Common myeloid progenitor, CD34-positive (primary cell): Measurements from ENCODE around the gene SULT2B1.

Experiments
- CTCF ChIA-PET: fragments of 350-600 bp; sonication (Branson Sonifier 250); formaldehyde crosslinking; loops from one replicate; lab custom pipeline; 2021; ENCODE audit warnings: antibody characterized with exemption; lab: Charles Lee
- POLR2A ChIA-PET: fragments of 350-600 bp; sonication (Branson Sonifier 250); formaldehyde crosslinking; loops from one replicate; lab custom pipeline; 2021; ENCODE audit warnings: antibody characterized with exemption; lab: Charles Lee
- DNase-seq, 3 donors: peaks; one replicate each; pipeline versions ENCODE4 v3.0.0 to v3.0.0-alpha.2; 2013
- H3K27ac ChIP-seq, 2 experiments: 1 replicate in 1 of 2; 2 replicates in 1 of 2; pipeline ENCODE4 v1.7.0; 2013; ENCODE audit warnings: inconsistent platforms in 2 of 2, low read length in 2 of 2, mild to moderate bottlenecking in 2 of 2, low read depth in 1 of 2, moderate library complexity in 1 of 2; ENCODE audit not compliant: severe bottlenecking in 2 of 2, insufficient read depth in 1 of 2, poor library complexity in 1 of 2
- H3K27me3 ChIP-seq, 5 experiments: replicated peaks in 2 of 5; 1 replicate in 3 of 5; 2 replicates in 2 of 5; pipeline versions ENCODE4 v1.6.1 to v1.7.0; 2013; ENCODE audit warnings: low read length in 4 of 5, mild to moderate bottlenecking in 2 of 5, moderate library complexity in 2 of 5, inconsistent platforms in 1 of 5; ENCODE audit not compliant: insufficient read depth in 5 of 5, control insufficient read depth in 4 of 5
- H3K36me3 ChIP-seq, 4 experiments: 1 replicate in 2 of 4; 2 replicates in 2 of 4; pipeline versions ENCODE4 v1.6.1 to v1.7.0; 2013; ENCODE audit warnings: low read length in 3 of 4, control low read depth in 1 of 4, mild to moderate bottlenecking in 1 of 4; ENCODE audit not compliant: control insufficient read depth in 4 of 4, insufficient read depth in 4 of 4
- H3K4me1 ChIP-seq, 4 experiments: 1 replicate in 3 of 4; 2 replicates in 1 of 4; pipeline versions ENCODE4 v1.6.1 to v1.7.1; 2013; ENCODE audit warnings: low read length in 3 of 4, mild to moderate bottlenecking in 3 of 4, control low read depth in 1 of 4, inconsistent platforms in 1 of 4, moderate library complexity in 1 of 4; ENCODE audit not compliant: control insufficient read depth in 4 of 4, insufficient read depth in 4 of 4; ENCODE audit errors: control extremely low read depth in 1 of 4
- H3K4me3 ChIP-seq, 7 experiments: 1 replicate in 4 of 7; 2 replicates in 3 of 7; pipeline versions ENCODE4 v1.5.1 to v1.7.0; 2013; ENCODE audit warnings: mild to moderate bottlenecking in 7 of 7, low read length in 6 of 7, moderate library complexity in 6 of 7, inconsistent platforms in 2 of 7, low read depth in 2 of 7, control low read depth in 1 of 7; ENCODE audit not compliant: insufficient read depth in 4 of 7, control insufficient read depth in 1 of 7; ENCODE audit errors: extremely low read depth in 1 of 7
- H3K9me3 ChIP-seq, 5 experiments: 1 replicate in 4 of 5; 2 replicates in 1 of 5; pipeline versions ENCODE4 v1.6.1 to v1.7.1; 2013; ENCODE audit warnings: low read length in 4 of 5, mild to moderate bottlenecking in 2 of 5, inconsistent platforms in 1 of 5, low read depth in 1 of 5, moderate library complexity in 1 of 5; ENCODE audit not compliant: control insufficient read depth in 4 of 5, insufficient read depth in 2 of 5; ENCODE audit errors: control extremely low read depth in 1 of 5
- WGBS: methylation state at CpG from one replicate; pipeline ENCODE4 v1.1.5; 2013; ENCODE audit not compliant: insufficient coverage; 5-methylcytosine and 5-hydroxymethylcytosine counted together

Gene SULT2B1

DNA sequence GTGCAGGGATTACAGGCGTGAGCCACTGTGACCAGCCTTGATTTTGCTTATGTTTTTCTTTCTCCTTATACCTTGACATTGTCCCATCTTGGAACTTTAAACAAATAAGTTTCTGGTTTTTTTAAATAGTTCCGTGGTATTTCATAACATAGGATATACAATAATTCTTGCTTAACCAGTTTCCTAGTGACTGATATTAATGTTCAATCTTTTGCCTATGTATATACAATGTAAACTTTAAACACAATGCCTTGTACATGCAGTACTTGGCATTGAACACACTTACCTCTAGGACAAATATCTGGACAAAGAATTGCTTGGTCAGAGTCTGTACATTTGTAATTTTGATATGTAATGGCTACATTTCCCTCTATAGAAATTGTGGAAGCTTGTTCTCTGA lies 30.2 kb downstream of the SULT2B1 start:
- Histone ChIP-seq H3K36me3 (no peaks in the 10 kb centered on the region), H3K9me3 (no peaks in the 10 kb centered on the region), H3K4me3 (no peak overlapping the region), H3K27ac (no peak overlapping the region), H3K4me1 (peaks cover 0 to 7% (median 5%) of the 10 kb centered on the region in 4 experiments), H3K27me3 (no peaks in the 10 kb centered on the region)
- DNase-seq: no peak
- ChIA-PET CTCF (interaction anchor here (3.1 to 9.5 kb wide), 2 partner anchors 76 to 92 kb away, joined by 30 to 98 read pairs; no protein-coding TSS in a partner anchor), POLR2A (no interaction called here)
- WGBS: no CpG with 5 or more reads among the region's 2 CpGs

GRCh38 chr19:48587387-48587786 lies 35.4 kb downstream of the SULT2B1 start:
- H3K9me3 ChIP-seq: no peaks in the 10 kb centered on the region
- H3K27ac ChIP-seq: no peak overlapping the region
- no peak for DNase-seq
- H3K36me3 ChIP-seq: no peaks in the 10 kb centered on the region
- H3K27me3 ChIP-seq: peaks cover 0 to 1% (median 0%) of the 10 kb centered on the region in 5 experiments
- H3K4me1 ChIP-seq: peaks cover 0 to 13% (median 7%) of the 10 kb centered on the region in 4 experiments
- WGBS: 100% methylated on average over 1 of the region's 3 CpGs
- CTCF ChIA-PET: interaction anchor here (0.9 to 9.5 kb wide), 8 partner anchors 20 to 321 kb away, joined by 3 to 98 read pairs (median 4); partner anchors contain the start of gene SPACA4
- H3K4me3 ChIP-seq: no peak overlapping the region
- POLR2A ChIA-PET: no interaction called here

GRCh38 chr19:48588670-48589401 lies 36.9 kb downstream of the SULT2B1 start:
- H3K36me3 ChIP-seq: no peaks in the 10 kb centered on the region
- POLR2A ChIA-PET: interaction anchor here (1.8 kb wide), 1 partner anchor 20 kb away, joined by 4 read pairs; no protein-coding TSS in a partner anchor
- CTCF ChIA-PET: interaction anchor here (0.9 to 9.5 kb wide), 9 partner anchors 9 to 193 kb away, joined by 3 to 98 read pairs (median 4); partner anchors contain the start of gene SPACA4
- H3K9me3 ChIP-seq: no peaks in the 10 kb centered on the region
- 4% methylated on average over 30 of the region's 36 CpGs for WGBS
- H3K4me1 ChIP-seq: peaks cover 0 to 10% (median 6%) of the 10 kb centered on the region in 4 experiments
- DNase-seq: peak; percentile 81 to 88 (median 85)
- H3K27ac ChIP-seq: no peak overlapping the region
- peak overlapping the region; percentile 13 to 77 (median 48) for H3K4me3 ChIP-seq
- peaks cover 0 to 1% (median 0%) of the 10 kb centered on the region in 5 experiments for H3K27me3 ChIP-seq

GRCh38 chr19:48591021-48591420 lies 39.0 kb downstream of the SULT2B1 start:
- no peak overlapping the region for H3K4me3 ChIP-seq
- ChIA-PET CTCF (interaction anchor here (1.3 to 9.5 kb wide), 3 partner anchors 16 to 101 kb away, joined by 3 to 98 read pairs (median 57); partner anchors contain the start of gene SPACA4), POLR2A (no interaction called here)
- 97% methylated on average over 5 of the region's 5 CpGs for WGBS
- H3K4me1 ChIP-seq: peaks cover 0 to 6% (median 3%) of the 10 kb centered on the region in 4 experiments
- DNase-seq: peak; percentile 20 to 43 (median 35)
- no peaks in the 10 kb centered on the region for H3K9me3 ChIP-seq
- H3K36me3 ChIP-seq: no peaks in the 10 kb centered on the region
- no peak overlapping the region for H3K27ac ChIP-seq
- peaks cover 0 to 1% (median 0%) of the 10 kb centered on the region in 5 experiments for H3K27me3 ChIP-seq

- WGBS: 99% methylated on average over 9 of the region's 9 CpGs
- Histone ChIP-seq H3K4me3 (no peak overlapping the region), H3K36me3 (no peaks in the 10 kb centered on the region), H3K27me3 (no peaks in the 10 kb centered on the region), H3K4me1 (peaks cover 0 to 2% (median 0%) of the 10 kb centered on the region in 4 experiments), H3K9me3 (no peaks in the 10 kb centered on the region), H3K27ac (no peak overlapping the region)
- DNase-seq: no peak
- CTCF ChIA-PET: interaction anchor here (0.6 to 5.9 kb wide), 6 partner anchors 10 to 323 kb away, joined by 3 to 25 read pairs (median 4); no protein-coding TSS in a partner anchor
- POLR2A ChIA-PET: no interaction called here
These were observed 43.2 kb downstream of the SULT2B1 start for GRCh38 chr19:48595171-48595570.

GRCh38 chr19:48595833-48596232 lies 43.9 kb downstream of the SULT2B1 start:
- H3K4me1 ChIP-seq: peaks cover 0 to 2% (median 0%) of the 10 kb centered on the region in 4 experiments
- CTCF ChIA-PET: interaction anchor here (0.6 to 5.9 kb wide), 5 partner anchors 11 to 324 kb away, joined by 3 to 25 read pairs (median 4); no protein-coding TSS in a partner anchor
- H3K27me3 ChIP-seq: no peaks in the 10 kb centered on the region
- H3K27ac ChIP-seq: no peak overlapping the region
- POLR2A ChIA-PET: no interaction called here
- no peaks in the 10 kb centered on the region for H3K9me3 ChIP-seq
- H3K36me3 ChIP-seq: no peaks in the 10 kb centered on the region
- 93% methylated on average over 5 of the region's 6 CpGs for WGBS
- no peak overlapping the region for H3K4me3 ChIP-seq
- DNase-seq: no peak

GRCh38 chr19:48596237-48596636 lies 44.3 kb downstream of the SULT2B1 start:
- no peak overlapping the region for H3K4me3 ChIP-seq
- no peak for DNase-seq
- no peak overlapping the region for H3K27ac ChIP-seq
- H3K9me3 ChIP-seq: no peaks in the 10 kb centered on the region
- WGBS: 100% methylated on average over 2 of the region's 4 CpGs
- no peaks in the 10 kb centered on the region for H3K27me3 ChIP-seq
- POLR2A ChIA-PET: no interaction called here
- H3K36me3 ChIP-seq: no peaks in the 10 kb centered on the region
- CTCF ChIA-PET: interaction anchor here (1.1 to 5.9 kb wide), 3 partner anchors 12 to 106 kb away, joined by 3 to 25 read pairs (median 5); no protein-coding TSS in a partner anchor
- peaks cover 0 to 2% (median 0%) of the 10 kb centered on the region in 4 experiments for H3K4me1 ChIP-seq
